ENCODE results near the gene CADPS2.
"Not testable (repeated sequence)": the region's sequence is repeated elsewhere in the genome, so short reads cannot be mapped to it uniquely, and the experiment has no call there.

CADPS2 gene

GRCh38 chr7:122304319-122304975 lies 581.8 kb downstream of the CADPS2 start, which contains the start of gene FEZF1:
FEZF1 (minus strand) TSS chr7:122304750; CDS start chr7:122304437, 313 bp downstream.
- DNase-seq = peak; percentile 67

- no peak for DNase-seq
Observed at GRCh38 chr7:122303531-122304318, 582.5 kb downstream of the CADPS2 start.

DNA sequence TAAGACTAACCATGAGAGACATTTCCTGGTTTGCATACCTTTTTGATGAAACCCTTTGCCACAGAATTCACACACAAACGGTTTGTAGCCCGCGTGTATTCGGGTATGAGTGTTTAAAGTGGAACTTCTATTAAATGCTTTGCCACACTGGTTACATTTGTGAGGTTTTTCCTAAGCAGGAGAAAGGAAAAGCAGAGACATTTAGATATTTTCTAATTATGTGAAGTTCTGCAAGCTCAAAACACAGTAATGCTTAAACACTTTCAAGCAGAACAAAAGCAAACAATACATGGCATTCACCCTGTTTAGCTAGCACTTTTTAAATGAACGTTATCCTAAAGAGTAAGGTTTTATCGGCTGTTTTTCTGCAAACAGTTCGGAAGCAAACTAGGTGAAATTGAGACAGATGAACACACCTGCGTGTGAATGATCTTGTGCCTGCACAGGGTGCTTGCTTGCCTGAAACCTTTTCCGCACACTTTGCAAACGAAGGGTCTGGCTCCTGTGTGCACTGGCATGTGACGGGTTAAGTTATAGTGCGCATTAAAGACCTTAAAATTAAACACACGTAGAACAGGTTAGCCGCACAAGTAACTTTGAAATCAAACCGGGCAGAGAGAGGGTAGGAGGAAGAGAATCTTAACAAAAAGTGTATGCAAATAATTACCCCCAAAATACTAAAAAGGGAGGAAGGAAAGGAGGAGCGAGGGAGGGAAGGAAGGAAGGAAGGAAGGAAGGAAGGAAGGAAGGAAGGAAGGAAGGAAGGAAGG lies 583.3 kb downstream of the CADPS2 start:
- DNase-seq = no peak

DNA sequence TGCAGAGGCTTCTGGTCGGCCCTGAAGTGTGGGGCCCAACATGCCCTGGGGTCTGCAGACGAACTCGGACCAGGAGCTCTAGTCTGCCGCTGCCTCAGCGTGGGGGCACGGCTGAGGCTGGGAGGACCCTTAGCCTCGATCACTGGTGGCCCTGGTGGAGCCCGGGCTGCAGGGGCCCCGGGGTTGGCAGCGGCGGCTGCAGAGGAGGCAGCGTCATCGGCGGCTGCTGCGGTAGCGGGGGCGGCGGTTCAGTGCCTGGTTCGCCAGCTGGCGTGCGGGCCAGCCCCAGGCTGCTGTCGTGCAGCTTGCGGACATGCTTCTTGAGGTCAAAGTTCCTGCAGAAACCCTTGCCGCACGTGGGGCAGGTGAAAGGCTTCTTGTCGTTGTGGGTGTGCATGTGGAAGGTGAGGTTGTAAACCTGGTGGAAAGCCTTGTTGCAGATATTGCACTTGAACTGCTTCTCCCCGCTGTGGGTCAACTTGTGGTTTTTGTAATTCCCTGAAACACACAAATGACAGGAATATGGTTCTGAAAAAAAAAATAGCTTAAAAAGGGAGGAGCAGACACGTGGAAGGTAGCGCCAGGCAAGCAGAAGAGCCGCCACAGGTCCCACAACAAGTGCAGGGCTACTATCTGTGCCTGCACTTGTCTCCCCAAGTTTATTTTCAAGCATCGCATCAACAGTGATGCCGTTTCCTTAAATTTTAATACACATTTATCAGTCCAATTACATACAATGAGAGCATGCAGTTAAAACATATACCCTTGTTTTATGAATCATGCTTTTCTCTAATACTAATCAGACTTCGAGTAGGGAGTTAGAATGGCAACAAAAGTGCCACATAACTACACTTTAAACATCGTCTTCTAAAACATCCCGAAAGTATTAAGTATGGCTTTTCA lies 584.2 kb downstream of the CADPS2 start:
- DNase-seq = no peak

GRCh38 chr7:122300956-122301833 lies 585.1 kb downstream of the CADPS2 start:
- no peak for DNase-seq

- DNase-seq = no peak
Observed at GRCh38 chr7:122300211-122300932, 585.9 kb downstream of the CADPS2 start.

DNA sequence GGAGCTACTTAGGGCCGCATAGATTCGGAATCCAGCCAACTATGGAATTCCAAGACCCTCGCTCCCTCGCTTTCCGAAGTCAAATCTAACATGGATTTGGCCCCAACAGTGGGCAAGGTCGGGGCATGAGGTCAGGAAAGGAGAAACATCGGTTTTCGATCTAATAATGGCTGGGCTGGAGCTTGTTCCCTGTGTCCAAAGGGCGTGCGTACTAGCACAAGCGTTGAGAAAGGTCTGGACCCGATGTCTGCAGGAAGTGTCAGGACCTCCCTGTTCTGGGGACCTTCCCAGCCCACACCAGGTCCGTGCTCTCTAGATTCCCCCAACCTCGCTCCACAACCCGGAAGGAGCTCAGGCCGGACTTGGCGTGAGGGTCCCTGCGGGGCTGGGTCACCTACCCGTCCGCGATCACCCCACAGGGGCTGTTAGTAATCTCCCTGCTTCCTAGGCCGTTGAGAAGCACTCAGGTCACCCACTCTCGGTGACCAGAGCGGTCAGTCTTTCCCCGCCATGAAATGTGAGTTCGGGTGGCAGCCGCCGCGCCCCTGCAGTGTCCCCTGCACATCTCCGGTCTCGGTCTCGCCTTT lies 586.5 kb downstream of the CADPS2 start:
- no peak for DNase-seq

- no peak for DNase-seq
Observed at GRCh38 chr7:122298618-122299017, 587.6 kb downstream of the CADPS2 start.

- no peak for DNase-seq
Observed at GRCh38 chr7:122298131-122298530, 588.1 kb downstream of the CADPS2 start.

GRCh38 chr7:122291189-122291588 lies 595.1 kb downstream of the CADPS2 start:
- DNase-seq = no peak

DNA sequence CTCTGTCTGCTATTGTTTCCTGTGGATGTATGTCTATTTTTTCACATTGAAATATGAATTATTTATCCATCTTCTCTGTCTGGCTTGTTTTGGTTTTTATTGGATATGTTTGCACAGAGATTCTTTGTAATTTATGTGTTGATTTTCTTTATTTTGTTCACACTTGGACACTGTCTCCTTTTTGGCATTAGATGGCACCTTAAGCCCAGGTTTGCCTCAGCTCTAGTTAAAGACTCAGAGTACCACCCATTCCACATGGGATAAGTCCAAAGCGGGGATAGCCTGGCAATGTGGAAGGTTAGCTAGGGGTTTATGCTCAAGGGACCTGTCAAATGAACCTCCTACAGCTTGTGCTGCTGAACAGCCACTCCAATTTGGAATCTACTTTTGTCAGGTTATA lies 595.8 kb downstream of the CADPS2 start:
- DNase-seq = no peak

DNA sequence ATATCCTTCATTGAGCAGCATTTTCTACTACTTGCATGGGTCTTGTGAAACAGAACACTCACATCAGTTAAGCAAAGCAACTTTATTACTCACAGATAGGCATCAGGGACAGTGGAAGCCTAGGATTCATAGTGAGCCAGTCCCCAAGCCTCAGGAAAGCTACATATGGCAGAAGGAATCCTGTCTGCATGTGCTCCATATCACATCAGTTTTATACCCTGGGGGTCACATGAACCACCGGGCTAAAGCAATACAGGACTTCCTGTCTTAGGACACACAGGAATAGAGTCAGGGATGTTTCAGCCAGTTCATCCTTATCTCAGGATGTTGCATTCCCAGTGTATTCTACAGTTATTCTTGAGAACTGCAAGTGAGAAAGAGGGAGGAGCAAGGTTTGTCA lies 596.8 kb downstream of the CADPS2 start:
- DNase-seq = no peak

- DNase-seq = not testable (repeated sequence)
Observed at GRCh38 chr7:122284608-122285007, 601.7 kb downstream of the CADPS2 start.

DNA sequence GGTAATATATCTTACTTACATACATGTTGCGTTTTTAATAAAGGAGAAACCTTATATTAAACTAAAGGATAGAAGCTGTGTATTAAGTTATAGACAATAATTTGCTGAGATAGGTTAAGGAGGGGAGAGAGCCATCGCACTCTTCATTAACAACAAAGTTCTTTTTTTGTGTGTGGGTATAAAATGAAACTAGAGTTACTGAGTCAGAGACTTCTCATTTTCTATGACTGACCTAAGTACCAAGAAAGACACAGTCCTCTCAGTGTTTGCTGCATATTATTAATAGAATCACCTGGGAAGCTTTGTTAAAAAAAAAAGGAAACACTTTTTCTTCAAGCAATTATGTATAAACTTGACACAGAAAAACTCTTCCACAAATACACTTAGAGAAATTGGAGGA lies 613.1 kb downstream of the CADPS2 start:
- DNase-seq = no peak

GRCh38 chr7:122269241-122269640 lies 617.0 kb downstream of the CADPS2 start:
- DNase-seq = no peak

Data from NCI-H345 (cell line).